Measurements from ENCODE around the gene CLDND1. TPM values are rescaled to one million over a fixed set of nuclear protein-coding genes. Genes with fewer than 3 reads are reported as not detected.

CLDND1 gene
- total and polyA plus RNA-seq, 2 experiments from 2014 or later, result 59.8 to 92.7 TPM

GRCh38 chr3:98508582-98508981 lies 14.1 kb downstream of the CLDND1 start:
- Mint-ChIP-seq H3K9me3 (no peaks in the 10 kb centered on the region; the same call in 2 of the 3 replicates), H3K36me3 (ENCODE audit: low read depth) (no peaks in the 10 kb centered on the region), H3K4me1 (peaks cover 3% of the 10 kb centered on the region; the same call in 1 of the 3 replicates), H3K27me3 (ENCODE audit: insufficient read depth, low read depth, poor library complexity) (no peaks in the 10 kb centered on the region), H3K27ac (no peak overlapping the region), H3K4me3 (no peak overlapping the region)
- Histone ChIP-seq H3K36me3 (ENCODE audit: insufficient read depth) (no peaks in the 10 kb centered on the region), H3K4me2 (no peak overlapping the region), H3K4me3 (no peak overlapping the region), H3K27ac (ENCODE audit: low read depth) (no peak overlapping the region), H3K27me3 (ENCODE audit: insufficient read depth) (no peaks in the 10 kb centered on the region), H3K79me2 (replicated peaks; ENCODE audit: insufficient read depth) (no peaks in the 10 kb centered on the region), H4K20me1 (replicated peaks; ENCODE audit: insufficient read depth) (0 out of 2 replicates have a peak, but pooled peaks cover 5% of the 10 kb centered on the region), H3K9me2 (ENCODE audit: insufficient read depth) (no peaks in the 10 kb centered on the region), H2AFZ (no peak overlapping the region), H3F3A (replicated peaks; ENCODE audit: low read depth) (no peaks in the 10 kb centered on the region), H3K4me1 (ENCODE audit: insufficient read depth) (no peaks in the 10 kb centered on the region; the same call in 1 of the 2 replicates)
- no peak for TF ChIP-seq STAT1 (IDR thresholded peaks at IDR 0.05; ENCODE audit: unreplicated experiment)
- TF ChIP-seq EZH2phosphoT487 (IDR thresholded peaks at IDR 0.05; ENCODE audit: unreplicated experiment), result no peak
- no peak for TF ChIP-seq CREB1 (CRISPR knock-in tag; IDR thresholded peaks at IDR 0.05; ENCODE audit: low read depth)
- TF ChIP-seq EZH2 (IDR thresholded peaks at IDR 0.05; ENCODE audit: low read depth, unreplicated experiment), result no peak
- TF ChIP-seq ZNF331 (CRISPR knock-in tag; IDR thresholded peaks at IDR 0.05; ENCODE audit: low read depth), result no peak
- TF ChIP-seq ZNF114 (CRISPR knock-in tag; IDR thresholded peaks at IDR 0.05), result no peak
- no peak for TF ChIP-seq JUNB (IDR thresholded peaks at IDR 0.05; ENCODE audit: unreplicated experiment)
- no peak for TF ChIP-seq REST (IDR thresholded peaks at IDR 0.05; ENCODE audit: unreplicated experiment)
- no peak for TF ChIP-seq NANOG (IDR thresholded peaks at IDR 0.05; ENCODE audit: borderline replicate concordance)
- no peak for TF ChIP-seq ETS1 (IDR thresholded peaks at IDR 0.05)
- TF ChIP-seq CTCF (conservative IDR thresholded peaks at IDR 0.05; ENCODE audit: low read depth in 2 of 2), result no peak
- no peak for TF ChIP-seq ZNF462 (CRISPR knock-in tag; IDR thresholded peaks at IDR 0.05)
- DNase-seq (ENCODE audit: low spot score), result no peak
- ATAC-seq, result no peak

Data from GM23338 (cell line).